OCI-LY3 (cell line): Measurements from ENCODE around the gene ARHGAP26.

ENCODE experiments used
- CTCF ChIP-seq: fragments of 200-600, 300-600 bp; sonication (generic); IDR thresholded peaks from 2 replicates; pipeline ENCODE4 v1.5.1; 2014; ENCODE audit warnings: antibody characterized with exemption, low read length, low read depth
- EZH2phosphoT487 ChIP-seq: fragments of 200-600 bp; shearing (Covaris generic); IDR thresholded peaks from 2 replicates; pipeline ENCODE4 v1.6.1; 2018; ENCODE audit warnings: antibody characterized with exemption, mixed run types, low read depth

GRCh38 chr5:142842994-142843905 lies 73.1 kb downstream of the ARHGAP26 start:
- TF ChIP-seq CTCF (no peak), EZH2phosphoT487 (no peak)
